GM12891 (cell line): ENCODE results near the gene PPHLN1.

Source experiments
- PAX5 ChIP-seq: IDR thresholded peaks from 2 replicates; pipeline ENCODE4 v1.6.1; 2011; ENCODE audit warnings: low read length, moderate library complexity, mild to moderate bottlenecking; ENCODE audit not compliant: insufficient read depth, severe bottlenecking
- POLR2A ChIP-seq: IDR thresholded peaks from 2 replicates; pipeline ENCODE4 v1.6.1; 2011; ENCODE audit warnings: low read depth, low read length, control low read depth
- POLR2AphosphoS5 ChIP-seq: IDR thresholded peaks from 2 replicates; pipeline ENCODE4 v1.6.1; 2011; ENCODE audit warnings: low read depth, low read length, control low read depth
- POU2F2 ChIP-seq: IDR thresholded peaks from 2 replicates; pipeline ENCODE4 v1.6.1; 2011; ENCODE audit warnings: low read depth, mild to moderate bottlenecking, control low read depth, low read length, moderate library complexity
- SPI1 ChIP-seq: IDR thresholded peaks from 2 replicates; pipeline ENCODE4 v1.6.1; 2011; ENCODE audit warnings: low read depth, low read length, control low read depth
- TAF1 ChIP-seq: IDR thresholded peaks from 2 replicates; pipeline ENCODE4 v1.6.1; 2011; ENCODE audit warnings: low read depth, low read length, control low read depth

DNA sequence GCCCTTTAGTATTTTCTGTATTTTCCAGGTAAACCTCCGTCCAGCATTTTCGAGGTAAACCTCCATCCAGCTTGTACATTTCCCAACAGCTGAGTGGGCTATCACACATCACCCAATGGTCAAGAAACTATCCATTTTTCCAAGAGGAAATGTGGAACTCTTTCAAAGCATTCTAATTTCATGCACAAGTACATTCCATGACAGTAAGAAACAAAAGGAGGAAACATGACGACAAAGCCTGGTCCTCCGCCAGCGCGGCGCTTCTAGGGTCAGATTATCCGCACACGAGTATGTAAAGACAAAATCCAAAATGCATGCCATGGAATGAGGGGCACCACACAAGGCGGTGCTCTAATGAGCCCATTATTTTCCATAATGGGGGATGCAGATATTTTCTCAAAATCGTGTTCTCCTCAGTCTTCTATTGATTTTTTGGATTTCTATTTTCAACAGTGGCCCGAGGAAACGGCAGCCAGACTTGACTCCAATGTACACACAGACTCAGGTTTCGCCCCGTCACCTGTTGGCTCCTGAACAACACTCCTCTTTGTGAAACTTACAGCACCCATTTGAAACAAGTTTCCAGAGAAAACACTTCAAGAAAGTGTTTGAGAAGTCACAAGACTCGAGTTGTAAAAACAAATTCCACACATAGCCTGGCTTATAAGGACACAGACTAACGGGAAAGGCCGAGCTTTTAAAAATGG, 156.2 kb downstream of the PPHLN1 start:
- TF ChIP-seq POLR2A: no peak
- TF ChIP-seq SPI1: no peak
- no peak for TF ChIP-seq POLR2AphosphoS5
- no peak for TF ChIP-seq TAF1
- no peak for TF ChIP-seq POU2F2
- TF ChIP-seq PAX5: no peak
